GM18519 (cell line): ENCODE results near the gene ENPEP.
"Not testable (repeated sequence)": the region's sequence is repeated elsewhere in the genome, so short reads cannot be mapped to it uniquely, and the experiment has no call there.

Experiments
- ATAC-seq: cut with Tn5 transposase; IDR thresholded peaks from one replicate; pipeline ENCODE4 v1.9.1; 2021; ENCODE audit warnings: mild to moderate bottlenecking, moderate library complexity; ENCODE audit not compliant: unreplicated experiment, low FRiP score

Gene ENPEP

GRCh38 chr4:110483516-110483915, 7.6 kb downstream of the ENPEP start:
- ATAC-seq, result no peak

- peak; percentile 98 for ATAC-seq
Measured at GRCh38 chr4:110484029-110484428, 8.1 kb downstream of the ENPEP start.

GRCh38 chr4:110484767-110485166, 8.8 kb downstream of the ENPEP start:
- peak; percentile 37 for ATAC-seq

GRCh38 chr4:110485452-110485851, 9.5 kb downstream of the ENPEP start:
- ATAC-seq, result no peak

GRCh38 chr4:110486256-110486655, 10.3 kb downstream of the ENPEP start:
- no peak for ATAC-seq

- ATAC-seq, result not testable (repeated sequence)
Measured at GRCh38 chr4:110486850-110487249, 10.9 kb downstream of the ENPEP start.

GRCh38 chr4:110487873-110488272, 11.9 kb downstream of the ENPEP start:
- ATAC-seq, result no peak

- no peak for ATAC-seq
Measured at GRCh38 chr4:110489901-110490508, 14.1 kb downstream of the ENPEP start.

- ATAC-seq, result peak; percentile 47
Measured at GRCh38 chr4:110492522-110492921, 16.6 kb downstream of the ENPEP start.

GRCh38 chr4:110493520-110493919, 17.6 kb downstream of the ENPEP start:
- ATAC-seq, result no peak

- no peak for ATAC-seq
Measured at GRCh38 chr4:110498420-110498819, 22.5 kb downstream of the ENPEP start.

GRCh38 chr4:110499126-110499525, 23.2 kb downstream of the ENPEP start:
- no peak for ATAC-seq

GRCh38 chr4:110501826-110502225, 25.9 kb downstream of the ENPEP start:
- no peak for ATAC-seq

- peak; percentile 42 for ATAC-seq
Measured at GRCh38 chr4:110503270-110504083, 27.5 kb downstream of the ENPEP start.

- no peak for ATAC-seq
Measured at GRCh38 chr4:110504084-110504435, 28.1 kb downstream of the ENPEP start.

- ATAC-seq, result no peak
Measured at GRCh38 chr4:110505440-110505839, 29.5 kb downstream of the ENPEP start.

- peak; percentile 58 for ATAC-seq
Measured at GRCh38 chr4:110508827-110509710, 33.1 kb downstream of the ENPEP start.

- no peak for ATAC-seq
Measured at GRCh38 chr4:110510277-110510676, 34.3 kb downstream of the ENPEP start.

- ATAC-seq, result peak; percentile 46
Measured at GRCh38 chr4:110510955-110511544, 35.1 kb downstream of the ENPEP start.

GRCh38 chr4:110512901-110513300, 36.9 kb downstream of the ENPEP start:
- no peak for ATAC-seq
